HEK293T (cell line): ENCODE measurements around the gene HPCAL4.

Experiments used
- ARNT ChIP-seq: fragments of 450-650 bp; IDR thresholded peaks from 2 replicates; pipeline ENCODE4 v1.6.1; 2017; ENCODE audit warnings: mild to moderate bottlenecking
- BHLHE40 ChIP-seq: fragments of 450-650 bp; IDR thresholded peaks from 2 replicates; pipeline ENCODE4 v1.6.1; 2016; ENCODE audit warnings: mild to moderate bottlenecking, moderate library complexity, borderline replicate concordance
- FOXM1 ChIP-seq: fragments of 450-650 bp; IDR thresholded peaks from 2 replicates; pipeline ENCODE4 v1.6.1; 2017; ENCODE audit warnings: mild to moderate bottlenecking, borderline replicate concordance
- HDGF ChIP-seq: fragments of 450-650 bp; IDR thresholded peaks from 2 replicates; pipeline ENCODE4 v1.6.1; 2017; ENCODE audit warnings: antibody characterized with exemption, borderline replicate concordance
- LEF1 ChIP-seq: fragments of 450-650 bp; IDR thresholded peaks from 2 replicates; pipeline ENCODE4 v1.6.1; 2017; ENCODE audit warnings: mild to moderate bottlenecking, borderline replicate concordance
- SUZ12 ChIP-seq: fragments of 450-650 bp; IDR thresholded peaks from 2 replicates; pipeline ENCODE4 v1.6.1; 2016; ENCODE audit warnings: mild to moderate bottlenecking
- TARDBP ChIP-seq: fragments of 450-650 bp; IDR thresholded peaks from 2 replicates; pipeline ENCODE4 v1.6.1; 2016

DNA sequence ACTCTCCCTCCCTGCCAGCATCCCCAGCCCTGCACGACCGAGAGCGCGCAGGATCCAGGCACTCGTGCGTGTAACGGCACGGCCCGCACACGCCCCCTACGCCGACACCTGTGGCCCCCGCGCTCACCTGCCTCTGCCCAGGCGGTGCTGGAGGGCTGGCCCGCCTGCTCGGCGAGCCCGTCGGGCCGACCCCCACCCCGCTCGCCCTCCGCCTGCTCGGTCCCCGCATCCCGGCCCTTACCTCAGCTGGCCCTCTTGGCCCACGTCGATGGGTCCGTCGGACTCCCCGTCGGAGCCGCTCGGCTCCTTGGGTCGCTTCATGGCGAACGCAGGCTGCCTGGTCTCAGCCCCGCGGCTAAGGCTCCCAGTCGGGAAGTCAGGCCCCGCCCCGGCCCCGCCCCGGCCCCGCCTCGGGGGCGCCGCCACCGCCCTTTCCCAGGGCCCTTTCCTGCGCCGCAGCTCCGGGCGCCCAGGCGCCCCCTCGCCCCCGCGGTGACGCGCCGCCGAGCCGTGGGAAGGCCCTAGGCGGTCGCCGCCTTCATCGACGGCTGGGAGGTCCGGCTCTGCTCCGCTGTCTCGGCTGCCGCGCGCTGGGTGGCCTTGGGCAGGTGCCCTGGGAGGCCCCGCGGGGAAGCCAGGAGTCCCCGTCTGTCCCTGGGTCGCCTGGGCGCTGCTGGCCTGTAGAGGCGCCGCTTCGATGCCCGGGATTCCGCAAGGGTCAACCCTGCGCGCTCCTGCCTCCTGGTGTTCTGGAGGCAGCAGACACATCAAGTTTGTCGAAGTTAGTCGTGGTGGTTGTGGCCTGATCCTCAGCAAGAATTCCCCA, 51.7 kb downstream of the HPCAL4 start, which contains the start of gene HEYL:
- no peak for TF ChIP-seq LEF1
- no peak for TF ChIP-seq SUZ12
- no peak for TF ChIP-seq ARNT
- no peak for TF ChIP-seq BHLHE40
- no peak for TF ChIP-seq TARDBP
- TF ChIP-seq HDGF, result no peak
- no peak for TF ChIP-seq FOXM1
